GM12878 (cell line): Measurements from ENCODE around the gene AGAP1. TPM values are rescaled to one million over a fixed set of nuclear protein-coding genes. Genes with fewer than 3 reads are reported as not detected.

ENCODE experiments used
- ATAC-seq: fragments of 200-7000 bp; cut with Tn5 transposase; 3 replicates; pipeline ENCODE4 v1.9.1; 2020; ENCODE audit warnings: mild to moderate bottlenecking, moderate library complexity
- BruUV-seq: library from RNA; stranded (reverse); fragments of 400-500 nt; replicated peaks from 2 replicates; lab custom pipeline; 2021; lab: Mats Ljungman, UMichigan
- CTCF ChIA-PET: fragments of 300-600 bp; sonication (Branson Sonifier 250); formaldehyde crosslinking; extraction: SDS; loops from one replicate; lab custom pipeline; 2021; ENCODE audit warnings: inconsistent platforms; lab: Yijun Ruan, JAX
- POLR2A ChIA-PET: fragments of 350-600 bp; formaldehyde crosslinking; extraction: SDS; loops from one replicate; lab custom pipeline; 2021; ENCODE audit warnings: inconsistent platforms; lab: Charles Lee
- RAD21 ChIA-PET: fragments of 300-600 bp; sonication (Branson Sonifier 250); formaldehyde crosslinking; loops from one replicate; lab custom pipeline; 2023; ENCODE audit warnings: antibody characterized with exemption; ENCODE audit not compliant: unreplicated experiment; lab: Charles Lee
- SMC1A ChIA-PET: fragments of 300-600 bp; sonication (Branson Sonifier 250); formaldehyde crosslinking; loops from one replicate; lab custom pipeline; 2023; ENCODE audit not compliant: unreplicated experiment, uncharacterized antibody; lab: Charles Lee
- DNase-seq: peaks from one replicate; pipeline ENCODE4 v3.0.0-alpha.2; 2011; ENCODE audit warnings: low read depth, low spot score
- FAIRE-seq: peaks from 3 replicates; lab custom pipeline; 2011; peaks lifted over from hg19 to GRCh38; lab: Jason Lieb, UNC
- H2AFZ ChIP-seq: 2 replicates; pipeline ENCODE4 v1.6.0; 2011; ENCODE audit warnings: low read depth, low read length, control low read depth; ENCODE audit not compliant: control insufficient read depth
- H3K27ac ChIP-seq: 2 replicates; pipeline ENCODE4 v1.5.1; 2011; ENCODE audit warnings: control low read depth; ENCODE audit not compliant: control insufficient read depth, insufficient read depth
- H3K27me3 ChIP-seq, 2 experiments: replicated peaks in 1 of 2; 2 replicates each; pipeline versions ENCODE4 v1.6.0 to v1.6.1; 2011; ENCODE audit warnings: low read length in 1 of 2; ENCODE audit not compliant: control insufficient read depth in 2 of 2, insufficient read depth in 2 of 2
- H3K36me3 ChIP-seq, 2 experiments: 2 replicates each; pipeline ENCODE4 v1.5.1; 2011; ENCODE audit warnings: low read length in 1 of 2; ENCODE audit not compliant: control insufficient read depth in 2 of 2, insufficient read depth in 2 of 2
- H3K4me1 ChIP-seq: 2 replicates; pipeline ENCODE4 v1.6.1; 2011; ENCODE audit warnings: mild to moderate bottlenecking, low read length, moderate library complexity, mixed read lengths; ENCODE audit not compliant: control insufficient read depth, insufficient read depth
- H3K4me2 ChIP-seq: 2 replicates; pipeline ENCODE4 v1.6.0; 2011; ENCODE audit warnings: control low read depth; ENCODE audit not compliant: control insufficient read depth, insufficient read depth
- H3K4me3 ChIP-seq: fragments of 200-600 bp; sonication (generic); 2 replicates; pipeline ENCODE4 v1.5.1; 2016
- H3K79me2 ChIP-seq: 2 replicates; pipeline ENCODE4 v1.6.0; 2011; ENCODE audit warnings: low read length; ENCODE audit not compliant: control insufficient read depth, insufficient read depth
- H3K9ac ChIP-seq: 2 replicates; pipeline ENCODE4 v1.8.0; 2011; ENCODE audit warnings: low read length, control low read depth, mixed read lengths; ENCODE audit not compliant: control insufficient read depth, insufficient read depth
- H3K9me3 ChIP-seq: replicated peaks from 3 replicates; pipeline ENCODE4 v1.5.1; 2011; ENCODE audit warnings: mild to moderate bottlenecking, low read length; ENCODE audit not compliant: control insufficient read depth, insufficient read depth
- H4K20me1 ChIP-seq: 2 replicates; pipeline ENCODE4 v1.6.0; 2011; ENCODE audit not compliant: control insufficient read depth, insufficient read depth
- WGBS: methylation state at CpG from one replicate; pipeline ENCODE4 v1.1.6; 2016; ENCODE audit warnings: low lambda C conversion rate; ENCODE audit not compliant: insufficient replicate concordance, insufficient coverage; ENCODE audit errors: missing lambda C conversion rate; 5-methylcytosine and 5-hydroxymethylcytosine counted together
- in situ Hi-C: fragments of 300-500 bp; cut with MboI; formaldehyde crosslinking; loops from 9 replicates; pipeline ENCODE4 v1.14.3; 2018; ENCODE audit warnings: mixed read lengths
- intact Hi-C: fragments of 100-400 bp; cut with micrococcal nuclease; formaldehyde crosslinking; loops from one replicate; pipeline ENCODE4 v1.14.2; 2022; ENCODE audit not compliant: unreplicated experiment
- polyA plus RNA-seq, 11 experiments: library from polyadenylated mRNA; depleted of rRNA in 4 of 11; unstranded in 6 of 11; stranded (reverse) in 5 of 11; fragments of >200 nt; fragmentation: Nextera tagmentation in 4 of 11; fragmentation: Illumina TruSeq in 1 of 11; extraction: Ambion mirVana in 4 of 11; extraction: Trizol in 1 of 11; gene quantifications; 1 replicate in 1 of 11; 2 replicates in 10 of 11; pipeline versions ENCODE4 v1.2.1 to v1.2.3, GENCODE V29; 2011 to 2016; ENCODE audit warnings: inconsistent platforms in 2 of 11, missing spikeins in 2 of 11, low read depth in 1 of 11
- total RNA-seq, 4 experiments: library from RNA; depleted of rRNA in 3 of 4; stranded (reverse); fragments of >200 nt in 3 of 4; fragmentation: Illumina TruSeq in 1 of 4; extraction: Trizol in 1 of 4; gene quantifications; 2 replicates each; pipeline versions ENCODE4 v1.2.1 to v1.2.3, GENCODE V29; 2013 to 2021
- TF ChIP-seq, protein P1 (sequence below): IDR thresholded peaks from 2 replicates; pipeline ENCODE4 v1.6.1; 2012; ENCODE audit warnings: low read depth, low read length, improper control_type of control experiment
- TF ChIP-seq, protein P2 (sequence below): fragments of 450-650 bp; formaldehyde crosslinking; IDR thresholded peaks from 2 replicates; pipeline ENCODE4 v1.5.0; 2022; ENCODE audit warnings: mild to moderate bottlenecking, missing genetic modification characterization
- TF ChIP-seq, protein P3 (sequence below): IDR thresholded peaks from 2 replicates; pipeline ENCODE4 v1.6.1; 2012; ENCODE audit warnings: low read length, inconsistent platforms

The AGAP1 gene
- total and polyA plus RNA-seq, 10 of the 15 experiments (the other 5 are each of a cell fraction or from before 2014, with no cell fraction given) = 0.05 to 0.15 (median 0.06) TPM; not detected in 7

DNA sequence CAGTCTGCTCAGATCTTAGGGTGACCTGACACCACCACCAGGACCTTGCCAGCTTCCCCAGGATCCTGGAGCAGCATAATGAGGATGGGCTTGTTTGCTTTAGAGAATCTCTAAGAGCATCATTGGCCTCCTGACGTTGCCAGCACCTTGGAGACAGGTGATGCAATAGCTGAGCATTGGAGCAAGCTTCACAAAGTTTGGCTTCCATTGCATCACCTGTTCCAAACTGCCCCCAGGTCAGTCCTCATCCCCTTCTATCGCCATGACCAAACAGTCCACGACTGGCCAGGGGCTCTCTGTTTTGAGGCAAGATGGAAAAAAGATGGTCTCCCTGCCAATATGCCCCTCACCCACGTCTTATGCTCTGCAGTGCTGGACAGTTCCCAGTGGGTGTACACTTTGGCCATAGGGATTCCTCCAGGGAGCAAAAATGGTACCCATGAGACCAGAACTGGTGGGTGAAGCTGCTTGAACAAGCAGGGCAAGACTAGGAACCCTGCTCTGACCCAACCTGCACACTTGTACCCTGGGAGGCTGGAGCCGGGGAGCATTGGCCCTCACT lies 22.6 kb upstream of the AGAP1 start:
- ChIA-PET CTCF (no interaction called here), SMC1A (no interaction called here), RAD21 (no interaction called here), POLR2A (no interaction called here)
- H3K79me2 ChIP-seq = no peaks in the 10 kb centered on the region
- no peaks in the 10 kb centered on the region for H3K4me1 ChIP-seq
- in situ Hi-C loops (no loop called here), intact Hi-C loops (no loop called here)
- ATAC-seq (no peak), FAIRE-seq (no peak), DNase-seq (no peak)
- TF ChIP-seq, protein P1, sequence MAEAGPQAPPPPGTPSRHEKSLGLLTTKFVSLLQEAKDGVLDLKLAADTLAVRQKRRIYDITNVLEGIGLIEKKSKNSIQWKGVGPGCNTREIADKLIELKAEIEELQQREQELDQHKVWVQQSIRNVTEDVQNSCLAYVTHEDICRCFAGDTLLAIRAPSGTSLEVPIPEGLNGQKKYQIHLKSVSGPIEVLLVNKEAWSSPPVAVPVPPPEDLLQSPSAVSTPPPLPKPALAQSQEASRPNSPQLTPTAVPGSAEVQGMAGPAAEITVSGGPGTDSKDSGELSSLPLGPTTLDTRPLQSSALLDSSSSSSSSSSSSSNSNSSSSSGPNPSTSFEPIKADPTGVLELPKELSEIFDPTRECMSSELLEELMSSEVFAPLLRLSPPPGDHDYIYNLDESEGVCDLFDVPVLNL = no peak
- TF ChIP-seq, protein P2, sequence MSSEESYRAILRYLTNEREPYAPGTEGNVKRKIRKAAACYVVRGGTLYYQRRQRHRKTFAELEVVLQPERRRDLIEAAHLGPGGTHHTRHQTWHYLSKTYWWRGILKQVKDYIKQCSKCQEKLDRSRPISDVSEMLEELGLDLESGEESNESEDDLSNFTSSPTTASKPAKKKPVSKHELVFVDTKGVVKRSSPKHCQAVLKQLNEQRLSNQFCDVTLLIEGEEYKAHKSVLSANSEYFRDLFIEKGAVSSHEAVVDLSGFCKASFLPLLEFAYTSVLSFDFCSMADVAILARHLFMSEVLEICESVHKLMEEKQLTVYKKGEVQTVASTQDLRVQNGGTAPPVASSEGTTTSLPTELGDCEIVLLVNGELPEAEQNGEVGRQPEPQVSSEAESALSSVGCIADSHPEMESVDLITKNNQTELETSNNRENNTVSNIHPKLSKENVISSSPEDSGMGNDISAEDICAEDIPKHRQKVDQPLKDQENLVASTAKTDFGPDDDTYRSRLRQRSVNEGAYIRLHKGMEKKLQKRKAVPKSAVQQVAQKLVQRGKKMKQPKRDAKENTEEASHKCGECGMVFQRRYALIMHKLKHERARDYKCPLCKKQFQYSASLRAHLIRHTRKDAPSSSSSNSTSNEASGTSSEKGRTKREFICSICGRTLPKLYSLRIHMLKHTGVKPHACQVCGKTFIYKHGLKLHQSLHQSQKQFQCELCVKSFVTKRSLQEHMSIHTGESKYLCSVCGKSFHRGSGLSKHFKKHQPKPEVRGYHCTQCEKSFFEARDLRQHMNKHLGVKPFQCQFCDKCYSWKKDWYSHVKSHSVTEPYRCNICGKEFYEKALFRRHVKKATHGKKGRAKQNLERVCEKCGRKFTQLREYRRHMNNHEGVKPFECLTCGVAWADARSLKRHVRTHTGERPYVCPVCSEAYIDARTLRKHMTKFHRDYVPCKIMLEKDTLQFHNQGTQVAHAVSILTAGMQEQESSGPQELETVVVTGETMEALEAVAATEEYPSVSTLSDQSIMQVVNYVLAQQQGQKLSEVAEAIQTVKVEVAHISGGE (CRISPR knock-in tag) = no peak
- TF ChIP-seq, protein P3, sequence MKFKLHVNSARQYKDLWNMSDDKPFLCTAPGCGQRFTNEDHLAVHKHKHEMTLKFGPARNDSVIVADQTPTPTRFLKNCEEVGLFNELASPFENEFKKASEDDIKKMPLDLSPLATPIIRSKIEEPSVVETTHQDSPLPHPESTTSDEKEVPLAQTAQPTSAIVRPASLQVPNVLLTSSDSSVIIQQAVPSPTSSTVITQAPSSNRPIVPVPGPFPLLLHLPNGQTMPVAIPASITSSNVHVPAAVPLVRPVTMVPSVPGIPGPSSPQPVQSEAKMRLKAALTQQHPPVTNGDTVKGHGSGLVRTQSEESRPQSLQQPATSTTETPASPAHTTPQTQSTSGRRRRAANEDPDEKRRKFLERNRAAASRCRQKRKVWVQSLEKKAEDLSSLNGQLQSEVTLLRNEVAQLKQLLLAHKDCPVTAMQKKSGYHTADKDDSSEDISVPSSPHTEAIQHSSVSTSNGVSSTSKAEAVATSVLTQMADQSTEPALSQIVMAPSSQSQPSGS = no peak
- H3K9me3 ChIP-seq = no peaks in the 10 kb centered on the region; the same call in 2 of the 3 replicates
- H3K27me3 ChIP-seq = no peaks in the 10 kb centered on the region
- H3K9ac ChIP-seq = no peak overlapping the region
- H3K4me2 ChIP-seq = no peak overlapping the region
- H4K20me1 ChIP-seq = no peaks in the 10 kb centered on the region
- H3K36me3 ChIP-seq = no peaks in the 10 kb centered on the region
- no peak overlapping the region for H3K4me3 ChIP-seq
- no peak overlapping the region for H2AFZ ChIP-seq
- no peak overlapping the region for H3K27ac ChIP-seq
- WGBS = 1% methylated on average over 5 of the region's 5 CpGs
- no TSS peak for BruUV-seq
